Nephron progenitor cell (in vitro differentiated cells): ENCODE results near the gene CGRRF1.

Experiments
- DNase-seq: peaks from one replicate; pipeline ENCODE4 v3.0.0; 2021
- H3K27ac Mint-ChIP-seq: 2 replicates; pipeline ENCODE4 v1.8.0; 2021; ENCODE audit warnings: mild to moderate bottlenecking, moderate library complexity, mixed read lengths
- H3K27me3 Mint-ChIP-seq: 2 replicates; pipeline ENCODE4 v1.8.0; 2021; ENCODE audit warnings: mild to moderate bottlenecking, low read depth, mixed read lengths; ENCODE audit not compliant: poor library complexity
- H3K36me3 Mint-ChIP-seq: 2 replicates; pipeline ENCODE4 v1.8.0; 2021; ENCODE audit warnings: low read depth, mixed read lengths
- H3K4me1 Mint-ChIP-seq: 2 replicates; pipeline ENCODE4 v1.8.0; 2021; ENCODE audit warnings: mixed read lengths
- H3K4me3 Mint-ChIP-seq: 2 replicates; pipeline ENCODE4 v1.8.0; 2021; ENCODE audit warnings: mild to moderate bottlenecking, moderate library complexity, mixed read lengths
- H3K9me3 Mint-ChIP-seq: 2 replicates; pipeline ENCODE4 v1.8.0; 2021; ENCODE audit warnings: mild to moderate bottlenecking, moderate library complexity, mixed read lengths
- TF ChIP-seq, protein P1 (sequence below): fragments of 200-600 bp; sonication (generic); IDR thresholded peaks from 2 replicates; pipeline ENCODE4 v1.5.0; 2021; ENCODE audit warnings: antibody characterized with exemption

The CGRRF1 gene

DNA sequence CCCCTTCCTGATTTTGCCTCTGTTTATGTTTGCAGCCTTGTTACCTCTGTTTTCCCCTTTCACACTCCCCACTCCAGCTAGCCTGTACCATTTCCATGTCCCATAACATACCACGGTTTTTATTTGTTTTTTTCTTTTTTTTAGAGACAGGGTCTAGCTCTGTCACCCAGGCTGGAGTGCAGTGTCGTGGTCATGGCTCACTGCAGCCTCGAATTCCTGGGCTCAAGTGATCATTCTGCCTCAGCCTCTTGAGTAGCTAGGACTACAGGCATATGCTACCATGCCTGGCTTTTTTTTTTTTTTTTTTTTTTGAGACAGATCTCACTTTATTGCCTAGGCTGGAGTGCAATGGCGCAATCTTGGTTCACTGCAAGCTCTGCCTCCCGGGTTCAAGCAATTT lies 38.8 kb downstream of the CGRRF1 start:
- TF ChIP-seq, protein P1, sequence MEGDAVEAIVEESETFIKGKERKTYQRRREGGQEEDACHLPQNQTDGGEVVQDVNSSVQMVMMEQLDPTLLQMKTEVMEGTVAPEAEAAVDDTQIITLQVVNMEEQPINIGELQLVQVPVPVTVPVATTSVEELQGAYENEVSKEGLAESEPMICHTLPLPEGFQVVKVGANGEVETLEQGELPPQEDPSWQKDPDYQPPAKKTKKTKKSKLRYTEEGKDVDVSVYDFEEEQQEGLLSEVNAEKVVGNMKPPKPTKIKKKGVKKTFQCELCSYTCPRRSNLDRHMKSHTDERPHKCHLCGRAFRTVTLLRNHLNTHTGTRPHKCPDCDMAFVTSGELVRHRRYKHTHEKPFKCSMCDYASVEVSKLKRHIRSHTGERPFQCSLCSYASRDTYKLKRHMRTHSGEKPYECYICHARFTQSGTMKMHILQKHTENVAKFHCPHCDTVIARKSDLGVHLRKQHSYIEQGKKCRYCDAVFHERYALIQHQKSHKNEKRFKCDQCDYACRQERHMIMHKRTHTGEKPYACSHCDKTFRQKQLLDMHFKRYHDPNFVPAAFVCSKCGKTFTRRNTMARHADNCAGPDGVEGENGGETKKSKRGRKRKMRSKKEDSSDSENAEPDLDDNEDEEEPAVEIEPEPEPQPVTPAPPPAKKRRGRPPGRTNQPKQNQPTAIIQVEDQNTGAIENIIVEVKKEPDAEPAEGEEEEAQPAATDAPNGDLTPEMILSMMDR, result no peak
- Mint-ChIP-seq H3K4me3 (no peak overlapping the region), H3K4me1 (no peaks in the 10 kb centered on the region)

DNA sequence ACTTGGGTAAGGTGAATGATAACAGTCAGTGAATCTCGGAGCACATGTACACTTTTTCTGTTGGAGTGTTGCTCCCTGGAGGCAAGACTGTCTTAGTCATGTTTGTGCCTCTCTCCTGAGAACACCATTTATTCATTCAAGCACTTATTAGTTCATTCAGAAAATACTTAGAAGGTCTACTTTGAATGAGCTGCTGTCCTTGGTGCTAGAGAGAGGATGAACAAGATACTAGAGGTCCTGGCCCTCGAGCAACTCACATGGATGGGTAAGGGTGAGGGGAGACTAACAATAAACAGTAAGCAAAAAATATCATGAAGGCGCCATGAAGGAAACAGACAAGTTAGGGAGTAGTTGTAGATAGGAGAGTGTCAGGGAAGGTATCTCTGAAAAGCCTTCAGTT lies 40.2 kb downstream of the CGRRF1 start:
- TF ChIP-seq, protein P1, result no peak
- Mint-ChIP-seq H3K27ac (no peak overlapping the region), H3K27me3 (peaks cover 5% of the 10 kb centered on the region), H3K9me3 (no peaks in the 10 kb centered on the region), H3K4me1 (no peaks in the 10 kb centered on the region), H3K36me3 (no peaks in the 10 kb centered on the region), H3K4me3 (no peak overlapping the region)
- DNase-seq, result no peak

More for the DNA sequence above, 38.8 kb downstream of the CGRRF1 start:
- H3K27me3 Mint-ChIP-seq, result peaks cover 5% of the 10 kb centered on the region
- H3K9me3 Mint-ChIP-seq, result no peaks in the 10 kb centered on the region
- DNase-seq, result no peak
- no peaks in the 10 kb centered on the region for H3K36me3 Mint-ChIP-seq
- no peak overlapping the region for H3K27ac Mint-ChIP-seq

DNA sequence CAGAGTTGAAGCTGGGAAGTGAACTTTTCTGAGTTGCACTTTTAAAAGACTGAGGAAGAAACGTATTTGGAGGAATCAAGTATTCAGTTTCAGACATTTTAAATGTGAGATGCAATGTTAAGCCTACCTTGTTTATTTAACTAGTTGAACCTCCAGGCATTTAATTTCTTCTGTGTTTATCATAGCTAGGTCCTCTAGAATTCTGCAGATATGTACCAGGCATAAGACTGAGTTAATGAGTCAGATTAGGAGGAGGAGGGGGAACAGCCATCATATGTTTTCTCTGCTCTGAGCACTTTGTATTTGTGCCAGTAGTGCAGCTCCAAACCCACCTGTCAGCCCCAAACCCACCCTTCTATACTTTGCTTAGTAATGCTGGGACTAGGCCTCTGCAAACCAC lies 40.8 kb downstream of the CGRRF1 start:
- no peak for DNase-seq
- no peaks in the 10 kb centered on the region for H3K4me1 Mint-ChIP-seq
- no peaks in the 10 kb centered on the region for H3K36me3 Mint-ChIP-seq
- no peak overlapping the region for H3K4me3 Mint-ChIP-seq
- no peaks in the 10 kb centered on the region for H3K9me3 Mint-ChIP-seq
- TF ChIP-seq, protein P1, result no peak
- peaks cover 5% of the 10 kb centered on the region for H3K27me3 Mint-ChIP-seq
- H3K27ac Mint-ChIP-seq, result no peak overlapping the region

DNA sequence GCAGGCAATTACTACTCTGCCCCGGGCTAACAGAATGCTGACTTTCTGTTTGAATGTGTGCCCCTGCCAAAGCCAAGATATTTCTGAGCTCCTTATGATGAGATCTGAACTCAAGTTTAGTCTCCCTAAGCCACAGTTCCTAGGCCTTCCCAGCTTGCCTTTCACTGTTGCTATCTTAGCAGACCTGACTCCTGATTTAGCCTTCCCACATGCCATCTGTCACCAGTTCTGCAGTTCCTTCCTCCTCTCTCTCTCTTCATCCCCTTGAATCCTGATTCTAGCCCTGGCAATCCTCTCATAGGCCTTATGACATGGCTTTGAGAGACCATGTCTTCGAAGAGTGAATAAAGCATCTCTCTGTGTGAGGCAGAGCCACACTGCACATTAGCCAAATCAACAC lies 44.7 kb downstream of the CGRRF1 start:
- TF ChIP-seq, protein P1, result no peak
- no peak for DNase-seq
- Mint-ChIP-seq H3K4me3 (no peak overlapping the region), H3K27ac (peak overlapping the region; percentile 29), H3K36me3 (no peaks in the 10 kb centered on the region), H3K9me3 (no peaks in the 10 kb centered on the region), H3K27me3 (peaks cover 5% of the 10 kb centered on the region), H3K4me1 (no peaks in the 10 kb centered on the region)

DNA sequence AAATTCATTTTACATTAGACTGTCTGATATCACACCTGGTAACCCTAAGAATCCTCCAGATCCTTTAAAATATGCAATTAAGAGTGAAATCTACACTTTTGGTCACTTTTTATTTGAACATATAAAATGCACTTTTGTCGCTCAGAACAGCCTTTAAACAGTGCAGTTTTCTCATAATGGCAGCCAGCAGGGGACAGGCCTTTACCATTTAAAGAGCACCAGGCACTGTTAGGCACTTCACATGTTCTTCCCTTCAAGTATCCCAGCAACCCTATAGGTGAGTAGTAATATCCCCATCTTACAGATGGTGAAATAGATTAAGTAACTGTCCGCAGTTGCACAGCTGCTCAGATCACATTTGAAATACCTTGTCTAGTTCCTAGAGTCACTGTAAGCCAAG lies 45.9 kb downstream of the CGRRF1 start:
- Mint-ChIP-seq H3K27me3 (peaks cover 10% of the 10 kb centered on the region), H3K4me3 (no peak overlapping the region), H3K36me3 (no peaks in the 10 kb centered on the region), H3K27ac (no peak overlapping the region), H3K4me1 (no peaks in the 10 kb centered on the region), H3K9me3 (no peaks in the 10 kb centered on the region)
- no peak for DNase-seq
- TF ChIP-seq, protein P1, result no peak

DNA sequence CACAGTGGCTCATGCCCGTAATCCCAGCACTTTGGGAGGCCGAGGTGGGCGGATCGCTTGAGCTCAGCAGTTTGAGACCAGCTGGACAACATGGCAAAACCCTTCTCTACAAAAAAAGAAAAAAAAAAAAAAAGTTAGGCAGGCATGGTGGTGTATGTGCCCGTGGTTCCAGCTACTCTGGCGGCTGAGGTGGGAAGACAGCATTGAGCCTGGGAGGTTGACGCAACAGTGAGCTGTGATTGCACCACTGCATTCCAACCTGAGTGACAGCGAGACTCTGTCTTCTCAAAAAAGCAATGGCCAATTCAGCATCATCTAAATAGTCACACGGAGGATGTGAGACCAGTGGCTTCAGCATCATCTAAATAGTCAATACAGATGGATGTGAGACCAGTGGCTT lies 46.8 kb downstream of the CGRRF1 start:
- TF ChIP-seq, protein P1, result no peak
- Mint-ChIP-seq H3K27me3 (peaks cover 18% of the 10 kb centered on the region), H3K9me3 (no peaks in the 10 kb centered on the region), H3K27ac (no peak overlapping the region), H3K4me1 (no peaks in the 10 kb centered on the region), H3K36me3 (no peaks in the 10 kb centered on the region), H3K4me3 (no peak overlapping the region)
- DNase-seq, result no peak
